SK-N-SH treated with all-trans-retinoic acid at 6 μM for 48 hours (cell line): Measurements from ENCODE around the gene CPTP.

Experiments
- ATAC-seq: fragments of 200-7000 bp; cut with Tn5 transposase; 3 replicates; pipeline ENCODE4 v1.9.1; 2020; ENCODE audit warnings: mild to moderate bottlenecking, moderate library complexity
- ARNTL ChIP-seq: fragments of 450-650 bp; formaldehyde crosslinking; IDR thresholded peaks from 2 replicates; pipeline ENCODE4 v1.5.0; 2020; ENCODE audit warnings: low read depth, mild to moderate bottlenecking, moderate library complexity, borderline replicate concordance
- BACH2 ChIP-seq: fragments of 250-450 bp; sonication (Bioruptor Pico); IDR thresholded peaks from 2 replicates; pipeline ENCODE4 v1.9.0; 2021; ENCODE audit warnings: mild to moderate bottlenecking, borderline replicate concordance
- CREB5 ChIP-seq: fragments of 250-450 bp; sonication (Bioruptor Pico); IDR thresholded peaks from 2 replicates; pipeline ENCODE4 v1.5.1; 2020; ENCODE audit warnings: low read depth, mild to moderate bottlenecking, moderate library complexity
- CSRNP3 ChIP-seq: fragments of 250-450 bp; sonication (Bioruptor Pico); IDR thresholded peaks from 2 replicates; pipeline ENCODE4 v1.5.1; 2021; ENCODE audit warnings: mild to moderate bottlenecking, moderate library complexity
- GLIS3 ChIP-seq: fragments of 250-450 bp; sonication (Bioruptor Pico); IDR thresholded peaks from 2 replicates; pipeline ENCODE4 v1.5.0; 2020; ENCODE audit warnings: mild to moderate bottlenecking, moderate library complexity
- ISL1 ChIP-seq: fragments of 250-450 bp; sonication (Bioruptor Pico); IDR thresholded peaks from 2 replicates; pipeline ENCODE4 v2.1.2; 2022; ENCODE audit warnings: mild to moderate bottlenecking, moderate library complexity
- OSR1 ChIP-seq: fragments of 250-450 bp; sonication (Bioruptor Pico); IDR thresholded peaks from 2 replicates; pipeline ENCODE4 v1.8.0; 2022; ENCODE audit warnings: moderate library complexity, mild to moderate bottlenecking, inconsistent platforms
- POU6F1 ChIP-seq: fragments of 250-450 bp; sonication (Bioruptor Pico); IDR thresholded peaks from 2 replicates; pipeline ENCODE4 v1.8.0; 2021; ENCODE audit warnings: low read depth, mild to moderate bottlenecking, moderate library complexity, borderline replicate concordance
- PPARA ChIP-seq: fragments of 250-450 bp; sonication (Bioruptor Pico); IDR thresholded peaks from 2 replicates; pipeline ENCODE4 v1.5.0; 2020; ENCODE audit warnings: mild to moderate bottlenecking, borderline replicate concordance
- RARB ChIP-seq: fragments of 250-450 bp; sonication (Bioruptor Pico); IDR thresholded peaks from 2 replicates; pipeline ENCODE4 v1.8.0; 2021; ENCODE audit warnings: mild to moderate bottlenecking, moderate library complexity
- SNAI2 ChIP-seq: fragments of 250-450 bp; sonication (Bioruptor Pico); IDR thresholded peaks from 2 replicates; pipeline ENCODE4 v1.5.0; 2020; ENCODE audit warnings: mild to moderate bottlenecking, moderate library complexity
- TCF4 ChIP-seq: fragments of 250-450 bp; sonication (Bioruptor Pico); IDR thresholded peaks from 2 replicates; pipeline ENCODE4 v1.8.0; 2021; ENCODE audit warnings: mild to moderate bottlenecking, moderate library complexity, borderline replicate concordance
- TOX ChIP-seq: fragments of 250-450 bp; sonication (Bioruptor Pico); IDR thresholded peaks from 2 replicates; pipeline ENCODE4 v1.8.0; 2021; ENCODE audit warnings: mild to moderate bottlenecking, moderate library complexity, borderline replicate concordance
- TSHZ2 ChIP-seq: fragments of 250-450 bp; sonication (Bioruptor Pico); IDR thresholded peaks from 2 replicates; pipeline ENCODE4 v1.5.0; 2020; ENCODE audit warnings: mild to moderate bottlenecking, moderate library complexity
- ZC3H10 ChIP-seq: fragments of 250-450 bp; sonication (Bioruptor Pico); IDR thresholded peaks from 2 replicates; pipeline ENCODE4 v1.5.1; 2021; ENCODE audit warnings: mild to moderate bottlenecking, moderate library complexity
- ZFP3 ChIP-seq: fragments of 250-450 bp; sonication (Bioruptor Pico); IDR thresholded peaks from 2 replicates; pipeline ENCODE4 v1.5.0; 2020; ENCODE audit warnings: mild to moderate bottlenecking, moderate library complexity
- ZFP30 ChIP-seq: fragments of 450-650 bp; formaldehyde crosslinking; IDR thresholded peaks from 2 replicates; pipeline ENCODE4 v1.5.0; 2022; ENCODE audit warnings: mild to moderate bottlenecking, moderate library complexity
- ZNF565 ChIP-seq: fragments of 450-650 bp; formaldehyde crosslinking; conservative IDR thresholded peaks from 2 replicates; pipeline ENCODE4 v1.5.0; 2020; ENCODE audit warnings: low read depth, mild to moderate bottlenecking, moderate library complexity
- ZNF70 ChIP-seq: fragments of 450-650 bp; formaldehyde crosslinking; IDR thresholded peaks from 2 replicates; pipeline ENCODE4 v1.5.0; 2020; ENCODE audit warnings: mild to moderate bottlenecking, moderate library complexity
- ZNF8 ChIP-seq: fragments of 450-650 bp; formaldehyde crosslinking; IDR thresholded peaks from 2 replicates; pipeline ENCODE4 v1.5.0; 2020; ENCODE audit warnings: mild to moderate bottlenecking, moderate library complexity

Gene CPTP

GRCh38 chr1:1359308-1359663, 34.7 kb downstream of the CPTP start:
- peak; percentile 8; the same call in 2 of the 3 replicates for ATAC-seq

GRCh38 chr1:1359664-1360468, 35.3 kb downstream of the CPTP start:
- ATAC-seq = peak; percentile 62
- TF ChIP-seq ZNF565 (CRISPR knock-in tag) (0 out of 2 replicates have a peak, but pooled peaks have one; percentile 10), BACH2 (CRISPR knock-in tag) (no peak; the same call in 1 of the 2 replicates), ZNF70 (CRISPR knock-in tag) (0 out of 2 replicates have a peak, but pooled peaks have one; percentile 6), TCF4 (CRISPR knock-in tag) (peak; percentile 75; the same call in 1 of the 2 replicates), ISL1 (CRISPR knock-in tag) (no peak)

More at GRCh38 chr1:1359308-1359663, 34.7 kb downstream of the CPTP start:
- TF ChIP-seq RARB (CRISPR knock-in tag) (no peak), ZC3H10 (CRISPR knock-in tag) (no peak), BACH2 (CRISPR knock-in tag) (no peak), OSR1 (CRISPR knock-in tag) (no peak), ZFP3 (no peak), ZNF565 (CRISPR knock-in tag) (no peak), POU6F1 (CRISPR knock-in tag) (no peak), CSRNP3 (no peak), ARNTL (CRISPR knock-in tag) (no peak), SNAI2 (CRISPR knock-in tag) (no peak), ISL1 (CRISPR knock-in tag) (no peak), TCF4 (CRISPR knock-in tag) (no peak), GLIS3 (CRISPR knock-in tag) (no peak), ZFP30 (CRISPR knock-in tag) (no peak)

GRCh38 chr1:1360506-1361169, 36.0 kb downstream of the CPTP start:
- peak; percentile 86 for ATAC-seq
- TF ChIP-seq ZNF8 (CRISPR knock-in tag) (no peak), TSHZ2 (CRISPR knock-in tag) (0 out of 2 replicates have a peak, but pooled peaks have one; percentile 13)

GRCh38 chr1:1361233-1361981, 36.8 kb downstream of the CPTP start:
- no peak for ATAC-seq
- no peak for TF ChIP-seq CSRNP3
- TF ChIP-seq ZFP3 = no peak
- no peak for TF ChIP-seq TOX (CRISPR knock-in tag)
- TF ChIP-seq ARNTL (CRISPR knock-in tag) = no peak
- TF ChIP-seq ZNF8 (CRISPR knock-in tag) = no peak
- TF ChIP-seq PPARA (CRISPR knock-in tag) = no peak
- TF ChIP-seq POU6F1 (CRISPR knock-in tag) = no peak
- no peak for TF ChIP-seq ZNF565 (CRISPR knock-in tag)
- TF ChIP-seq BACH2 (CRISPR knock-in tag) = no peak
- TF ChIP-seq OSR1 (CRISPR knock-in tag) = no peak
- no peak for TF ChIP-seq ISL1 (CRISPR knock-in tag)
- no peak for TF ChIP-seq CREB5 (CRISPR knock-in tag)
- TF ChIP-seq TCF4 (CRISPR knock-in tag) = no peak
- TF ChIP-seq ZNF70 (CRISPR knock-in tag) = no peak
